GM12801 (cell line): ENCODE measurements around the gene SLC6A6.

ENCODE experiments used
- TF ChIP-seq, protein P1 (sequence below): IDR thresholded peaks from one replicate; pipeline ENCODE4 v1.5.1; 2011; ENCODE audit warnings: control low read depth; ENCODE audit not compliant: insufficient read length; ENCODE audit errors: extremely low read depth

The SLC6A6 gene

GRCh38 chr3:14455571-14456317, 53.3 kb downstream of the SLC6A6 start:
- TF ChIP-seq, protein P1, sequence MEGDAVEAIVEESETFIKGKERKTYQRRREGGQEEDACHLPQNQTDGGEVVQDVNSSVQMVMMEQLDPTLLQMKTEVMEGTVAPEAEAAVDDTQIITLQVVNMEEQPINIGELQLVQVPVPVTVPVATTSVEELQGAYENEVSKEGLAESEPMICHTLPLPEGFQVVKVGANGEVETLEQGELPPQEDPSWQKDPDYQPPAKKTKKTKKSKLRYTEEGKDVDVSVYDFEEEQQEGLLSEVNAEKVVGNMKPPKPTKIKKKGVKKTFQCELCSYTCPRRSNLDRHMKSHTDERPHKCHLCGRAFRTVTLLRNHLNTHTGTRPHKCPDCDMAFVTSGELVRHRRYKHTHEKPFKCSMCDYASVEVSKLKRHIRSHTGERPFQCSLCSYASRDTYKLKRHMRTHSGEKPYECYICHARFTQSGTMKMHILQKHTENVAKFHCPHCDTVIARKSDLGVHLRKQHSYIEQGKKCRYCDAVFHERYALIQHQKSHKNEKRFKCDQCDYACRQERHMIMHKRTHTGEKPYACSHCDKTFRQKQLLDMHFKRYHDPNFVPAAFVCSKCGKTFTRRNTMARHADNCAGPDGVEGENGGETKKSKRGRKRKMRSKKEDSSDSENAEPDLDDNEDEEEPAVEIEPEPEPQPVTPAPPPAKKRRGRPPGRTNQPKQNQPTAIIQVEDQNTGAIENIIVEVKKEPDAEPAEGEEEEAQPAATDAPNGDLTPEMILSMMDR, result no peak

GRCh38 chr3:14456794-14457193, 54.4 kb downstream of the SLC6A6 start:
- TF ChIP-seq, protein P1, result no peak

GRCh38 chr3:14457481-14457880, 55.1 kb downstream of the SLC6A6 start:
- TF ChIP-seq, protein P1, result no peak

GRCh38 chr3:14457999-14458398, 55.6 kb downstream of the SLC6A6 start:
- TF ChIP-seq, protein P1, result no peak

DNA sequence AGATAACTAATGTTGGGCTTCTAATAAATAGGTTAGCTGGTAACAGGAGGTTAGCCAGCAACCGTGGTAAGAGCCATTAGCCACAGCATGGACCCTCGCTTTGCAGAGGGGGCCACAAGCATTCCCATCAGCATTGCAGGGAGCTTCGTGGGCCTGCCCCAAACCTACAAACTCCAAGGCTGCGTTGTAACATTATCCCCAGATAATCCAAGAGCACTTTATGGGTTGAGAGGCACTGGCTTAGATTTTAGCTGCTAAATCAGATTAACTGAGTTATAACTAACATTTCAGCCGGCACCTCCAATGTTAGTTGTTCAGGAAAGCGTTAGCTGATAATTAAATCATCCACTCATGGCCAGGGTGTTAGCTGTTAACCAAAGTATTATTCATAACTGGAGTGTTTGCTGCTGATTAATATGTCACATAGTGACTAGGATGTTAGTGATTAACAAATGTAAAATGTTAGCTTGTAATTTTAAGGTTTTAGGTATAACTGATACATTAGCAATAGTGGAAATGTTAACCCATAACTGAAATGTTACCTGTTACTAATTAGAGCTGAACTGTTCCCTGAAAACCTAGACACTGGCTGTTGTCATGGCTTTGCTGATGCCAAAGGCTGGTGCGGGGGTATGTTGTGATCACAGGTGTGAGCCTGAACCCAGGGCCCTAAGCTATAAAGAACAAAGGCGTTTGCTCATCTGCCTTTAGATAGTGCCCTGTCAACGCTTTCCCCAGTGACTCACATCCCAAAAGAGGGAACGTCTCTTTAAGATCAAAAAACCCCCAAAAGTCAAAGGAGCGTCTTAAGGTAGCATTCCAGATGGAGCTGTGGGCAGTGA, 56.2 kb downstream of the SLC6A6 start:
- TF ChIP-seq, protein P1, result no peak

GRCh38 chr3:14459384-14459783, 57.0 kb downstream of the SLC6A6 start:
- TF ChIP-seq, protein P1, result no peak

- TF ChIP-seq, protein P1, result no peak
Observed at GRCh38 chr3:14459787-14460186, 57.4 kb downstream of the SLC6A6 start.
